HL-60 (cell line): ENCODE results near the gene TMEM72.
A peak's percentile ranks its signal among the peaks of the same experiment; 100 is the strongest.

ENCODE experiments used
- DNase-seq, 2 experiments: peaks; one replicate each; pipeline ENCODE4 v3.0.0-alpha.2; 2010 to 2020; ENCODE audit warnings: low read depth in 1 of 2, low spot score in 1 of 2
- H3K27ac ChIP-seq: fragments of 250-450 bp; sonication (Bioruptor Pico); replicated peaks from 2 replicates; pipeline ENCODE4 v1.5.1; 2020; ENCODE audit warnings: mild to moderate bottlenecking, moderate library complexity
- H3K27me3 ChIP-seq: fragments of 250-450 bp; sonication (Bioruptor Pico); 2 replicates; pipeline ENCODE4 v1.5.1; 2021; ENCODE audit warnings: mild to moderate bottlenecking, moderate library complexity; ENCODE audit not compliant: insufficient read depth, poor library complexity, severe bottlenecking
- H3K4me3 ChIP-seq: replicated peaks from 2 replicates; pipeline ENCODE4 v1.5.1; 2011; ENCODE audit warnings: mild to moderate bottlenecking, control low read depth, low read length; ENCODE audit not compliant: insufficient read depth
- GABPA ChIP-seq: IDR thresholded peaks from 2 replicates; pipeline ENCODE4 v1.6.1; 2012; ENCODE audit warnings: low read depth
- POLR2AphosphoS5 ChIP-seq: IDR thresholded peaks from 2 replicates; pipeline ENCODE4 v1.6.1; 2012; ENCODE audit warnings: low read depth
- SPI1 ChIP-seq: IDR thresholded peaks from 2 replicates; pipeline ENCODE4 v1.6.1; 2012; ENCODE audit warnings: low read depth, mild to moderate bottlenecking, borderline replicate concordance
- TF ChIP-seq, protein P1 (sequence below): IDR thresholded peaks from one replicate; pipeline ENCODE4 v1.5.1; 2011; ENCODE audit warnings: low read length, control low read depth, inconsistent platforms; ENCODE audit not compliant: insufficient read depth
- TF ChIP-seq, protein P2 (sequence below): IDR thresholded peaks from 2 replicates; pipeline ENCODE4 v1.6.1; 2012; ENCODE audit warnings: low read depth; ENCODE audit not compliant: insufficient replicate concordance

Gene TMEM72

DNA sequence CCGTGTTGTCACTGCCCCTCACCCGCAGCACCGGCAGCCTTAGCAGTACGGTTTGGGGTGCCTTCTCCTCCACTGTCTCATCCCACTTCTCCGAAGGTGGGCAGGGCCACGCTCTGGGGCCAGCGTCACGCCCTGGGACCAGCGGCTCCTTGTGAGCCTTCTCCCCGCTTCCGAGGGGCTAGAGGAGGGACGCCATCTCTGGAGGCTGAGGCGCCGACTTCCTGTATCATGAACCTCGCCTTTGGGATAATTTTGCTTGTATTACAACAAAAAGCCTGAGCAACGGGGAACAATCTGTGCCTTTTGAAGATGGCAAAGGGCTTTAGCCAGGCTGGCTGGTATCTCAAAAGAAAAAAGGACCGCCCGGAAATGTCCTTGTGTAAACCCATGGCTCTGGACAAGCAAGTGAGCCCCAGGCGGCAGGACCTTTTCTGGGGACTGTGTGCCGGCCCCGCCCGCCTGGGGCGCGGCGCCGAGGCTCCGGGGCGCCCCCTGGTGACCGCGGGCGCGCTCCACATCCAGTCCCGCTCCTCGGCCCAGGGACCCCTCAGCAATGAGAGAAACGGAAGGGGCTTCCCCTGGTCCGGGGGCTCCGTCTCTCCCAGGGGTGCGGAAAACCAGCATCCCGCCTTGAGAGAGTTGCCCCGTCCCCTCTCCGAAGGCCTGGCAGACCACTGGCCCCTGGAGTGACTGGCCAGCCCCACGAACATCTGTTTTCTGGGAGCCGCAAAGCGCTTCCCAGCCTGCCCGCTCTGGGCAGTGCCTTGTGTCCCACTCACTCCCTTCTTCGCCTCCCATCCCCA is 63.7 kb downstream of the TMEM72 start:
- DNase-seq: peak in 1 of 2 experiments; percentile 63
- TF ChIP-seq GABPA (no peak), POLR2AphosphoS5 (no peak)
- TF ChIP-seq, protein P1, sequence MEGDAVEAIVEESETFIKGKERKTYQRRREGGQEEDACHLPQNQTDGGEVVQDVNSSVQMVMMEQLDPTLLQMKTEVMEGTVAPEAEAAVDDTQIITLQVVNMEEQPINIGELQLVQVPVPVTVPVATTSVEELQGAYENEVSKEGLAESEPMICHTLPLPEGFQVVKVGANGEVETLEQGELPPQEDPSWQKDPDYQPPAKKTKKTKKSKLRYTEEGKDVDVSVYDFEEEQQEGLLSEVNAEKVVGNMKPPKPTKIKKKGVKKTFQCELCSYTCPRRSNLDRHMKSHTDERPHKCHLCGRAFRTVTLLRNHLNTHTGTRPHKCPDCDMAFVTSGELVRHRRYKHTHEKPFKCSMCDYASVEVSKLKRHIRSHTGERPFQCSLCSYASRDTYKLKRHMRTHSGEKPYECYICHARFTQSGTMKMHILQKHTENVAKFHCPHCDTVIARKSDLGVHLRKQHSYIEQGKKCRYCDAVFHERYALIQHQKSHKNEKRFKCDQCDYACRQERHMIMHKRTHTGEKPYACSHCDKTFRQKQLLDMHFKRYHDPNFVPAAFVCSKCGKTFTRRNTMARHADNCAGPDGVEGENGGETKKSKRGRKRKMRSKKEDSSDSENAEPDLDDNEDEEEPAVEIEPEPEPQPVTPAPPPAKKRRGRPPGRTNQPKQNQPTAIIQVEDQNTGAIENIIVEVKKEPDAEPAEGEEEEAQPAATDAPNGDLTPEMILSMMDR: peak; percentile 52
- Histone ChIP-seq H3K27me3 (no peaks in the 10 kb centered on the region), H3K4me3 (no peak overlapping the region), H3K27ac (peak overlapping the region; percentile 75)

DNA sequence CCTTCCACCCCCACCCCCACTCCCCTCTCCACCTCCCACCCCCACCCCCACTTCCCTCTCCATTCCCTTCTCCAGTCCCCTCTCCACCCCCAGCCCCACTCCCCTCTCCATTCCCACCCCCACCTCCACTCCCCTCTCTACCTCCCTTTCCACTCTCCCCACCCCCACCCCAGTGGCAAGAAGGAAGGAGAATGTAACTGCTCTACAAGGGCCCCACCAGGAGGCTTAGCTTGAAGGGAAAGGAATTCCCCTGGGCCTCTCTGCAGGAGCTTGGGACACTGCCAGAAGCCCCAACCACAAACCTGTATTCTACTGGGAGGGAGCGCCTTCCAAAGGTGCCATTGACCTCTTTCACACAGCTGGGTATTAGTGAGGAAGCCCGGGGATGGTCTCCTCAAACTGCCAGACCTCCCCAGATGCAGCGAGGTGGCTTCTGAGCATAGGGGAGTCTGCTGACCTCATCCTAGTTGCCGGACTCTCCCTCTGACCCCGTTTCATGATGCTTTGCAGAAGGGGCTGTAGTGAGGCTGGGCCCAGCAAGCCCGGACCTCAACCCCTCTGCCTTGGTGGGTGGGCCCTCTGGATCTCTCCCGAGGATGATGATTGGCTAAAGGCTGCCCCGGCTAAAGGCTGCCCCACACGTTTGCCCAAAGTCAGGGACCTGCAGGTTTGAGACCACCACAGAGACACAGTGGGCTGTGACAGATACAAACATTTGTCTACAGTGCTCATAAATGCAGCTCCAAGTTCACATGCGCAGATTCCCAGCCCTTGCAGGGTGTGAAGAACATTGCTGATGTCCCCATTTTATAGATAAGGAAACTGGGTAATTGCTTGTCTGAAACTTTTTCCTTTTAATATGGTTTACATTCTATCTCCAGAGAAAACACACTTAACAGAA is 64.5 kb downstream of the TMEM72 start:
- no peak overlapping the region for H3K4me3 ChIP-seq

DNA sequence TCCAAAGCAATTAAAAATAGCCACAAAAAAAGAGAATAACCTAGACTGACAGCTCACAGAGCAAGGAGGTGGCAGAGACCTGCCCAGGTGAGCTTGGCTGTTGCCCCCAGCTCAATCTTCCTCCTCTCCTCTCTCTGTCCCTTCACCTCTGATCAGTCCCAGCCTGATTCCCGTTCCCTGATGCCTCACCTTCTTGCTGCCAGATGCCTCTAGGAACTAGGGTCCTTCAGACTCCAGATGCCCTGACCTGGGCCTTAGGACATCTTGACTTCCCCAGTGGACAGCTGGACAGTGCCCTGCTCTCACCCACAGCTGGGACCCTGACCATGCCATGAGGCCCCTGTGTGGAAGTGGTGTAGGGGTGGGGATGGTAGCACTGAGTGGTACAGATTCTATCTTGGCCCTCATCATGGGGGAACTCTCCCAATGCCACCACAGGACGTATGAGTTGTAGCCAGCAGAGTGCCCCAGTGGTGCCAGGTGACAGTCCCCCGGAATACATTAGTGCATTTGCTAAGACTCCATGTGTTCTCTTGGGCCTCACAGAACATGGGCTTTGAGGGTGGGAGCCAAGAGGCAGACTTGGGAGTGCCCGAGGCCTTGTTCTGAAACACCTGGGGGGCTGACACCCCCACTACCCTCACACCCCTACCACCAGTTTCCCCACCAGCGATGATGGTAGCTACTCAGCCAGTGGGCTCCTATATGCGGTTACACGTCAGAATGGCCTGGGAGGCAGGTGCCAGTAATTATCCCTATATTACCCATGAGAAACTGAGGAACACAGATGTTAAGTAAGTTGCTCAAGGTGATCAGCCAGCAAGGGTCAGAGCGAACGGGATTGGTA is 65.4 kb downstream of the TMEM72 start:
- Histone ChIP-seq H3K27me3 (no peaks in the 10 kb centered on the region), H3K27ac (no peak overlapping the region), H3K4me3 (no peak overlapping the region)
- TF ChIP-seq SPI1 (no peak), POLR2AphosphoS5 (no peak), GABPA (no peak)
- TF ChIP-seq, protein P1: no peak
- TF ChIP-seq, protein P2, sequence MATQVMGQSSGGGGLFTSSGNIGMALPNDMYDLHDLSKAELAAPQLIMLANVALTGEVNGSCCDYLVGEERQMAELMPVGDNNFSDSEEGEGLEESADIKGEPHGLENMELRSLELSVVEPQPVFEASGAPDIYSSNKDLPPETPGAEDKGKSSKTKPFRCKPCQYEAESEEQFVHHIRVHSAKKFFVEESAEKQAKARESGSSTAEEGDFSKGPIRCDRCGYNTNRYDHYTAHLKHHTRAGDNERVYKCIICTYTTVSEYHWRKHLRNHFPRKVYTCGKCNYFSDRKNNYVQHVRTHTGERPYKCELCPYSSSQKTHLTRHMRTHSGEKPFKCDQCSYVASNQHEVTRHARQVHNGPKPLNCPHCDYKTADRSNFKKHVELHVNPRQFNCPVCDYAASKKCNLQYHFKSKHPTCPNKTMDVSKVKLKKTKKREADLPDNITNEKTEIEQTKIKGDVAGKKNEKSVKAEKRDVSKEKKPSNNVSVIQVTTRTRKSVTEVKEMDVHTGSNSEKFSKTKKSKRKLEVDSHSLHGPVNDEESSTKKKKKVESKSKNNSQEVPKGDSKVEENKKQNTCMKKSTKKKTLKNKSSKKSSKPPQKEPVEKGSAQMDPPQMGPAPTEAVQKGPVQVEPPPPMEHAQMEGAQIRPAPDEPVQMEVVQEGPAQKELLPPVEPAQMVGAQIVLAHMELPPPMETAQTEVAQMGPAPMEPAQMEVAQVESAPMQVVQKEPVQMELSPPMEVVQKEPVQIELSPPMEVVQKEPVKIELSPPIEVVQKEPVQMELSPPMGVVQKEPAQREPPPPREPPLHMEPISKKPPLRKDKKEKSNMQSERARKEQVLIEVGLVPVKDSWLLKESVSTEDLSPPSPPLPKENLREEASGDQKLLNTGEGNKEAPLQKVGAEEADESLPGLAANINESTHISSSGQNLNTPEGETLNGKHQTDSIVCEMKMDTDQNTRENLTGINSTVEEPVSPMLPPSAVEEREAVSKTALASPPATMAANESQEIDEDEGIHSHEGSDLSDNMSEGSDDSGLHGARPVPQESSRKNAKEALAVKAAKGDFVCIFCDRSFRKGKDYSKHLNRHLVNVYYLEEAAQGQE: no peak
- no peak for DNase-seq

More for the DNA sequence above, 64.5 kb downstream of the TMEM72 start:
- no peaks in the 10 kb centered on the region for H3K27me3 ChIP-seq
- peak in 1 of 2 experiments; percentile 40 for DNase-seq
- no peak for TF ChIP-seq SPI1
- TF ChIP-seq, protein P2: no peak
- TF ChIP-seq, protein P1: no peak
- H3K27ac ChIP-seq: no peak overlapping the region
